ENCODE data around the gene DNAI1.

DNA sequence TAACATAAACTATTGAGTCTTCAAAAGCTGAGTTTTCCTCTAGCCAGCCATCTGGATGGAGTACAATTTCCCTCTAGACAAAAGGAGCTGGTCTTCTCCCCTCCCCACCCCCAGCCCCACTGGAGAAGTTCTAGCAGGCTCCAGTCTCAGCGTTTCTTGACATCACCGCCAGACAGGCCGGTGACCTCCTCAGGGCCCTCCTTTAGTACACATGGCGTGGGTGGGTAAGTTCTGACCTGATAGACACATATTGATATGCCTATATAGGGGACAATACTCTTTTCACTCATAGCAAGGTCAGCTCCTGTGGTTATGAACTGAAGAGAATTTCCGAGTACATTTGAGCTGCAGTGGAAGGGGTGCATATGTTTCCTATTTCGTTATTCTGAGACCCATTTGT, 27.2 kb downstream of the DNAI1 start:
- TF ChIP-seq, protein P1, sequence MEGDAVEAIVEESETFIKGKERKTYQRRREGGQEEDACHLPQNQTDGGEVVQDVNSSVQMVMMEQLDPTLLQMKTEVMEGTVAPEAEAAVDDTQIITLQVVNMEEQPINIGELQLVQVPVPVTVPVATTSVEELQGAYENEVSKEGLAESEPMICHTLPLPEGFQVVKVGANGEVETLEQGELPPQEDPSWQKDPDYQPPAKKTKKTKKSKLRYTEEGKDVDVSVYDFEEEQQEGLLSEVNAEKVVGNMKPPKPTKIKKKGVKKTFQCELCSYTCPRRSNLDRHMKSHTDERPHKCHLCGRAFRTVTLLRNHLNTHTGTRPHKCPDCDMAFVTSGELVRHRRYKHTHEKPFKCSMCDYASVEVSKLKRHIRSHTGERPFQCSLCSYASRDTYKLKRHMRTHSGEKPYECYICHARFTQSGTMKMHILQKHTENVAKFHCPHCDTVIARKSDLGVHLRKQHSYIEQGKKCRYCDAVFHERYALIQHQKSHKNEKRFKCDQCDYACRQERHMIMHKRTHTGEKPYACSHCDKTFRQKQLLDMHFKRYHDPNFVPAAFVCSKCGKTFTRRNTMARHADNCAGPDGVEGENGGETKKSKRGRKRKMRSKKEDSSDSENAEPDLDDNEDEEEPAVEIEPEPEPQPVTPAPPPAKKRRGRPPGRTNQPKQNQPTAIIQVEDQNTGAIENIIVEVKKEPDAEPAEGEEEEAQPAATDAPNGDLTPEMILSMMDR (optimal IDR thresholded peaks at IDR 0.05 in 1 of 3, IDR thresholded peaks at IDR 0.05 in 1 of 3, conservative IDR thresholded peaks at IDR 0.05 in 1 of 3; ENCODE audit: extremely low read depth in 1 of 3, insufficient read depth in 2 of 3, low read length in 3 of 3) = no peak
- no peak for TF ChIP-seq EZH2 (IDR thresholded peaks at IDR 0.05; ENCODE audit: low read length)
